Measurements from ENCODE around the gene TCF7.

TCF7 gene

DNA sequence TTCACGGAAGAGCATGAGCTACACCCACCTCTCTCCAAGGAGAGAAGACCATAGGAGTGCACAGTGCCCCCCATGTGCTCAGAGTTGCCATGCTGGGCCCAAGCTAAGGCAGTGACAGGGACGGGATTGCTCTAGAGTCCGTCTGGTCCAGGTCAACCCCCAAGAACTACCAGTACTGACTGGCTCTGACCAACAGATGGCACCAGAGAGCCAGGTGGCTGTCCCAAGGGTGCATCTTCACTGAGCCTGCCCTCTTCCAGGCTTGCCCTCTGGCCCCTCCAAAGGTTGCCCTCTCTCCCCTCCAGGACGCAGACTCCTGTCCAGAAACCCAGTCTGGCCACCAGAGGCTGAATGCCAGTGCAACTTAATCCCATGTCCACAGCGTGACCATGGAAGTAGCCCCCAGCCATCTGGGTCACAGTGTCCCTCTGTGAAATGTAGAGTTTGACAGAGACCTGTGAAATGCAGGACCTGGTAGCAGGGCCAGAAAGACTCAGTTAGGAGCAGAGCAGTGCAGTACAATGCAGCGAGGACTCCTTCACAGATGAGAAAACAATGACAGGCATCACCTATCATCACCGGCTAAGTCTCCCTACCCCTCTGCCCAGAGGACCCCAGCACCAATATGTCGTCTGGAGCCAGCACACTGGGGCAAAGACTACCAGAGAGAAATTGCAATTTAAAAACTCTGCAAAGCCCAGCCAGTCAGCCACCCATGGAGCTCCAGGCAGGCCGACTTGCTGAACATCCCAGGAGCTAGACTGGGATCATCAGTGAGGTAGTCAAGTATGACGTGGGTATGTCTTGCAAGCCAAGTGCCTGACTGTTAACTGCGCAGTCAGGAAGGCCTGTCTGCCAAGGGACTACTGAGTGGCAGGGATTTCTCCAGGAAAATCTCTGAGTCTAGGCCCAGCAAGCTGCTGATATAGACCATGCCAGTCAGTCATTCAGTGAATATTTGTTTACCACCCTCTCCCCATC, 70.0 kb downstream of the TCF7 start:
- DNase-seq, result peak; percentile 14

DNA sequence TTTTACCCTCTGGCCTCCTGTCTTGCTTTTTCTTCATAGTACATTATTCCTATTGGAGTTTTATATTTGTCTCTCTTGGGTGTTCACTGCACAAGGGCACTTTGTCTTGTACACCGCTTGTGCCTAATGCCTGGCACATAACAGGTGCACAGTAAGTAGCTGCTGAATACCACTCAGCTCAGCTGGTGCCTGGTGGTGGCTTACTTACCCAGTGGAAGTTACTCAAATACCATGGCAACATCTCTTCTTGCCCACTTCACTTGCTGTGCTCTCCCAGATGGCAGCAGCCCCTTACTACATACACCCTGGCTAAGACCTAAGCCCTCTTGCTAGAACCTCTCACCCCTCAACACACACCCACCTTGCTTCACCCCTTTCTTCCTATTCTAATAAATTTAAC, 73.6 kb downstream of the TCF7 start:
- DNase-seq, result no peak

DNA sequence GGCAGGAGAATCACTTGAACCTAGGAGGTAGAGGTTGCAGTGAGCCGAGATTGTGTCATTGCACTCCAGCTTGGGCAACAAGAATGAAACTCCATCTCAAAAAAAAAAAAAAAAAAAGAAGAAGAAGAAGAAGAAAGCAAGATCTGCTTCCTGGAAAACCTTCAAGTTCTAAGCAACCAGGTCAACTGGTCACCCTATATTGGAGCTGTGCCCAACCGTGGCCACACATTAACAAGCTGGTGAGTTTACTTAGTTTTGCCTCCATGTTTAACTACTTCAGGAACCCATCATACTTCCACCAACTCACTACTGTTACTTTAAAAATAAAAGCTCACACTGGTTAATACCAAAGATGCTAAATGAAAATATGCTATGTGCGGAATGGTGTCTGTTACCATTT, 74.5 kb downstream of the TCF7 start:
- no peak for DNase-seq

DNA sequence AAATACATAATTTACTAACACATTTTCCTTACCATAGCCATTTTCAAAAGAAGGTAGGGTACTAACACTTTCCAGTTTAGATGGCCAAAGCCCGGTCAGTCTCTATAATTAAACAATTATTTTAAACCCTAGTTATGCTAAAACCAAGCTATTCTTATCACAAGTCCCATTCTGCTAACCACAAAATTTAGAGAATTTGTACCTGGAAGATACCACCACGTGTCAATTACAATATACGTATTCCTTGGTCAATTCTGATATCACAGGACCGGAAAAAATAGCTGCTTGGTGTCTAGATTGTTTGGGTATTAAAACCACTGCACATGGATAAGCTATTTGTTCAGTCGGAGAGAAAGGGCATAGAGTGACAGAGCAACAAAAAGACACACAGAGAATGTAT, 81.2 kb downstream of the TCF7 start:
- no peak for DNase-seq
